ENCODE measurements around the gene SCARF2. TPM values are rescaled to one million over a fixed set of nuclear protein-coding genes. Genes with fewer than 3 reads are reported as not detected.

SCARF2 gene
- total and polyA plus RNA-seq, 2 of the 8 experiments (the other 6 are each of a cell fraction or from before 2014, with no cell fraction given): 4.2 to 9.8 TPM

- Histone ChIP-seq H3K56ac (replicated peaks; ENCODE audit: insufficient read length, low read depth, low read length) (no peak overlapping the region), H3K4ac (replicated peaks; ENCODE audit: insufficient read length, low read depth, low read length) (no peak overlapping the region), H2BK120ac (replicated peaks; ENCODE audit: low read depth, low read length) (no peak overlapping the region), H4K5ac (ENCODE audit: insufficient read length, low read depth, low read length) (no peak overlapping the region), H2AFZ (ENCODE audit: low read length) (no peak overlapping the region), H3K27ac (ENCODE audit: low read depth, low read length) (no peak overlapping the region), H2BK15ac (ENCODE audit: low read length) (no peak overlapping the region), H3K23ac (ENCODE audit: insufficient read length) (no peak overlapping the region), H2BK12ac (ENCODE audit: low read depth, low read length) (no peak overlapping the region), H3K18ac (ENCODE audit: extremely low read depth, low read length) (no peak overlapping the region), H3K4me3 (ENCODE audit: extremely low read depth in 1 of 4, insufficient read depth in 2 of 4, low read depth in 3 of 4, low read length in 4 of 4) (no peak overlapping the region), H3K9ac (replicated peaks in 1 of 4; ENCODE audit: extremely low read depth in 1 of 4, low read depth in 3 of 4, low read length in 3 of 4) (no peak overlapping the region), H4K91ac (replicated peaks; ENCODE audit: insufficient read length, low read length) (no peak overlapping the region), H3K9me3 (ENCODE audit: insufficient read depth in 2 of 2, low read depth in 1 of 2, low read length in 1 of 2) (no peaks in the 10 kb centered on the region), H3K14ac (ENCODE audit: insufficient read length) (no peak overlapping the region), H3K4me2 (ENCODE audit: insufficient read depth in 1 of 2, low read depth in 2 of 2, low read length in 2 of 2) (no peak overlapping the region), H2AK5ac (ENCODE audit: low read depth, low read length) (no peak overlapping the region), H3K36me3 (ENCODE audit: control insufficient read depth in 2 of 4, insufficient read depth in 4 of 4, low read length in 3 of 4) (no peaks in the 10 kb centered on the region), H3K27me3 (replicated peaks in 1 of 4; ENCODE audit: control insufficient read depth in 3 of 4, extremely low read depth in 1 of 4, insufficient read depth in 3 of 4, low read length in 3 of 4) (no peaks in the 10 kb centered on the region), H3K4me1 (replicated peaks in 1 of 4; ENCODE audit: control insufficient read depth in 3 of 4, insufficient read depth in 4 of 4, low read length in 3 of 4) (peaks cover 0 to under 1% (median 0%) of the 10 kb centered on the region in 4 experiments; a peak in 1 of 7 replicates), H2BK20ac (ENCODE audit: low read length) (no peak overlapping the region), H3K79me2 (ENCODE audit: control insufficient read depth in 1 of 2, insufficient read depth in 2 of 2, low read length in 2 of 2) (no peaks in the 10 kb centered on the region), H4K20me1 (replicated peaks in 1 of 2; ENCODE audit: control insufficient read depth in 1 of 2, insufficient read depth in 2 of 2, low read length in 2 of 2) (no peaks in the 10 kb centered on the region), H4K8ac (ENCODE audit: extremely low read depth, insufficient read depth, low read length) (no peak overlapping the region), H2BK5ac (ENCODE audit: low read depth, low read length) (no peak overlapping the region), H3K79me1 (ENCODE audit: low read depth, low read length) (no peaks in the 10 kb centered on the region), H3K23me2 (ENCODE audit: low read depth, low read length) (no peaks in the 10 kb centered on the region)
- FAIRE-seq: no peak
- POLR2A ChIA-PET (ENCODE audit: partially characterized antibody): interaction anchor here (1.3 kb wide), 1 partner anchor 20 kb away, joined by 3 read pairs; no protein-coding TSS in a partner anchor
- no peak for DNase-seq (ENCODE audit: low read depth in 1 of 2, low spot score in 2 of 2)
- CTCF ChIA-PET (ENCODE audit: partially characterized antibody): interaction anchor here (1.1 kb wide), 1 partner anchor 71 kb away, joined by 3 read pairs; no protein-coding TSS in a partner anchor
- TF ChIP-seq SRF (IDR thresholded peaks at IDR 0.05; ENCODE audit: low read depth, low read length) (no peak), KDM4A (IDR thresholded peaks at IDR 0.05; ENCODE audit: low read depth, low read length, severe bottlenecking) (no peak), USF2 (IDR thresholded peaks at IDR 0.05; ENCODE audit: low read length) (no peak), BRCA1 (IDR thresholded peaks at IDR 0.05; ENCODE audit: low read depth, low read length) (no peak), POU5F1 (IDR thresholded peaks at IDR 0.05; ENCODE audit: low read depth, low read length) (no peak), EP300 (IDR thresholded peaks at IDR 0.05; ENCODE audit: borderline replicate concordance in 1 of 2, low read depth in 2 of 2, low read length in 2 of 2) (no peak), NRF1 (IDR thresholded peaks at IDR 0.05; ENCODE audit: low read depth, low read length) (no peak)
These were observed 49.4 kb downstream of the SCARF2 start for GRCh38 chr22:20388200-20388599.
